Tibial nerve (tissue), 4 donors: ENCODE results near the gene GP9.
A peak's percentile ranks its signal among the peaks of the same experiment; 100 is the strongest.

Experiments used
- CTCF ChIP-seq, 5 experiments: fragments of 200-600 bp in 3 of 5; fragments of 450-650 bp in 2 of 5; sonication (generic) in 3 of 5; IDR thresholded peaks; one replicate each; pipeline ENCODE4 v1.5.1; 2016 to 2019; ENCODE audit warnings: antibody characterized with exemption in 5 of 5, mild to moderate bottlenecking in 3 of 5, moderate library complexity in 2 of 5
- EP300 ChIP-seq, 2 donors: sonication (generic); formaldehyde crosslinking; IDR thresholded peaks; one replicate each; pipeline ENCODE4 v1.6.1; 2017; ENCODE audit warnings: antibody characterized with exemption in 2 of 2, mild to moderate bottlenecking in 1 of 2
- POLR2A ChIP-seq, 2 donors: fragments of 450-650 bp; IDR thresholded peaks; one replicate each; pipeline ENCODE4 v1.6.1; 2017; ENCODE audit warnings: antibody characterized with exemption in 2 of 2, mild to moderate bottlenecking in 2 of 2, moderate library complexity in 2 of 2

- TF ChIP-seq CTCF (IDR thresholded peaks at IDR 0.05) (no peak), POLR2A (IDR thresholded peaks at IDR 0.05) (no peak), EP300 (IDR thresholded peaks at IDR 0.05) (peak in 1 of 2 donors; percentile 21)
Observed at GRCh38 chr3:129015388-129016105, 45.0 kb upstream of the GP9 start.
